ENCODE data around the gene MYOZ1.

Gene MYOZ1

GRCh38 chr10:73601486-73601921, 39.8 kb downstream of the MYOZ1 start:
- DNase-seq (ENCODE audit: low read depth in 2 of 3, low spot score in 2 of 3): no peak

DNA sequence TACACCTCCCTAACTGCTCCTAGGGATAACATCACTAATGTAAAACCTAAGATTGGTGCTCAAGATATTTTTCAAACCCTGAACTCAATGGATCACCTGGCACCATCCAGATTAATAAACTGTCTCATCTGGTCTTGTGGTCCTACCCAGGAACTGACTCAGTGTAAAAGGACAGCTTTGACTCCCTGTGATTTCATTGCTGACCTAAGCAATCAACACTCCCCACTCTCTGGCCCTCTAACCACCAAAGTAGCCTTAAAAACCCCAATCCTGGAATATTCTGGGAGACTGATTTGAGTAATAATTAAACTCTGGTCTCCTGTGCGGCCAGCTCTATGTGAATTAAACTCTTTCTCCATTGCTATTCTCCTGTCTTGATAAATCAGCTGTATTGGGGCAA, 43.9 kb downstream of the MYOZ1 start:
- no peak for DNase-seq (ENCODE audit: low read depth in 2 of 3, low spot score in 2 of 3)

DNA sequence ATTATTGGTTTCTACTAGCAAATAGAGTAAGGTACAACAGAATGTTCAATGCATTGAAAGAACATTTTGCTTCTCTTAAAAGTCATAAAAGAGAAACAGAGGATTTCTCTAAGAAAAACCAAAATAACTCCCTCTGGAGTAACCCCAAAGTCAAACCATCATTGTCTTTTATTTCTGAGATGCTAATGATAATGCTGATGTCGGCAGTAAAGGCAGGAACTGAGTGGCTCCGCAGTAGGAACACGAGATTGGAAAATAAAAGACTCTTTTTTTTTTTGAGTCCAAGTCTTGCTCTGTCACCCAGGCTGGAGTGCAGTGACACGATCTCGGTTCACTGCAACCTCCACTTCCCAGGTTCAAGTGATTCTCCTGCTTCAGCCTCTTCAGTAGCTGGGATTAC, 47.5 kb downstream of the MYOZ1 start:
- DNase-seq (ENCODE audit: low read depth in 2 of 3, low spot score in 2 of 3): no peak

- DNase-seq (ENCODE audit: low read depth in 2 of 3, low spot score in 2 of 3): no peak
Observed at GRCh38 chr10:73593110-73593509, 48.2 kb downstream of the MYOZ1 start.

GRCh38 chr10:73591935-73592699, 49.2 kb downstream of the MYOZ1 start:
- no peak for DNase-seq (ENCODE audit: low read depth in 2 of 3, low spot score in 2 of 3)

DNA sequence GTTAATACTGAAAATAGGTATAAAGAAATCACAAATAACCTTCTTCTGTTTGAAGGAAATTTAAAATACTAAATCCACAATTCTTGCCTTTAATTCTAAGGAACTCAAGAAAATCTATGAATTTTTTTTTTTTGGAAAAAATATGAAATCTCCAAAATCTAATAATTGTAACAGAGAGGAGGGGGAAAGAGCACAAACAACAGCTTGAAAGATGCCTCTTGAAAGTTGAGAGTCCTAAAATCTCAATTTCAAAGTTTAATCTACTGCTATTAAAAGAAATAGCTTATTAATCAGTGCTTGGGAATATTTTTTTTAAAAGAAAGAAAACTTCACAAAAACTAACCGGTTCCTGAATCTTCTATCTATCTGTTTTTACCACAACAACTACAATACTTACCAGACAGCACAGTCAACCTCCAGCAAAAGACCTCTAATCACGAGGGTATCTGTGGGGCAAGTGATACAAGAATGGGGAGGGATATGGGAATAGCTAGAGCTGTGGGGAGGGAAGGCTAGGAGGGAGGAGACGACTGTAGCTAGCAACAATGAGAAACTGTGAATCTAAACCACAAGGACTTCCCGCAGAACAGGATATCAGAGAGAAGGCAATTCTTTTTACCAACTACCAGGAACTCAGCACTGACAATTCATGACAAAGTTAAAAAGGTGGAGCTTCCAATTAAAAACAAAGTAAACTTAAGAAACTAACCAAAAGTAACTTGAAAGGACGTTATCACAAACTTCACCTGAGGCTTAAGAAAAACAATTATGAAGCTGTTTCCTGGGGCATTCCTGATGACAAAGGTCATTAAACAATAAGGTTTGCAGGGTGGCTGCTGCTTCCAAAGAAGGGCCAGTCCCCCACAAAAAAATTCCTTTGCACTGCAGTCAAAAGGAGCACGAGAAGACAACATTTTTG, 50.1 kb downstream of the MYOZ1 start, which contains the start of gene USP54:
Gene USP54 (minus strand): TSS at position 462 of the 919 bp plus-strand sequence. CDS start 15,684 bp downstream, outside the sequence.
- no peak for DNase-seq (ENCODE audit: low read depth in 2 of 3, low spot score in 2 of 3)

GRCh38 chr10:73589563-73590126, 51.6 kb downstream of the MYOZ1 start:
- no peak for DNase-seq (ENCODE audit: low read depth in 2 of 3, low spot score in 2 of 3)

- DNase-seq (ENCODE audit: low read depth in 2 of 3, low spot score in 2 of 3): no peak
Observed at GRCh38 chr10:73588656-73589055, 52.6 kb downstream of the MYOZ1 start.

GRCh38 chr10:73586583-73586984, 54.7 kb downstream of the MYOZ1 start:
- DNase-seq (ENCODE audit: low read depth in 2 of 3, low spot score in 2 of 3): no peak

GRCh38 chr10:73585327-73585726, 55.9 kb downstream of the MYOZ1 start:
- DNase-seq (ENCODE audit: low read depth in 2 of 3, low spot score in 2 of 3): no peak

DNA sequence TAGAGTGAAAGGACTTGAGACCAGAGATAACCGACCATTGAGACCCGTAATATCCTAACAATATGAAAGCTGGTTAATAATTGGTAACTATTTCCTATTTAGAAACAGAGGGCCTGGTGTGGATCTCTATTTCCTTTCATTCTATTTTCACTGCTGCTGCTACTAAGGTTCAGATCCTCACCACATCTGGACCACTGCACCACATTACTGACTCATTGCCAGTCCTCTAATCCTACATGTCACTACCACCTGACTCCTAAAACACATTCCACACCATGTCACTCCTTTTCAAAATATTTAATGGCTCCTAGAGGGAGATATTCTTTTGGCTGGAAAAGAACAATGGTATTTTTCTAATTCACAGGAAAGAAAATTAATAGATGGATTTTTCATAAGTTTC, 56.5 kb downstream of the MYOZ1 start:
- no peak for DNase-seq (ENCODE audit: low read depth in 2 of 3, low spot score in 2 of 3)

DNA sequence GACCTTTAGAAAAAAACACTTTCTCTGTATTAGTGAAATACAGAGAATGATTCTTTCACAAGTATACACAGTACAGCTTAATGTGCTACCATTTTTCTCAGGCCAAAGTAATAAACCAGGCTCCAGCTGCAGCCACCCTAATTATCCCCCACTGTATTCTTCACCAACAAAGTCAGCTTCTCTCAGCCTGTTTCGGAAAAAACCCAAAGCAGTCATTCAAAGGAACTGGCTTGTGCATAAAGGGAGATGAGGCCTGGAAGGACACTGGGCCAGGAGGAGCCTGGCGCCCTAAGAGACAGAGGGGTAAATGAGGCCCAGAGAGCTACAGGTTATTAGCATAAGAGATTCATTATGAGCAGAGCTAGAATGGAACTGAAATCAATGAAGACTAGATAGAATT, 59.4 kb downstream of the MYOZ1 start:
- DNase-seq (ENCODE audit: low read depth in 2 of 3, low spot score in 2 of 3): no peak
